ENCODE data around the gene AWAT2.

Gene AWAT2

GRCh38 chrX:70009970-70010369 lies 39.8 kb downstream of the AWAT2 start:
- Histone ChIP-seq H3K79me1 (replicated peaks; ENCODE audit: low read length, poor library complexity, severe bottlenecking) (no peaks in the 10 kb centered on the region), H3K4ac (ENCODE audit: low read depth in 1 of 2, low read length in 2 of 2) (no peak overlapping the region), H3K27ac (ENCODE audit: low read length, poor library complexity, severe bottlenecking) (no peak overlapping the region), H2BK120ac (ENCODE audit: low read depth, low read length) (no peak overlapping the region), H3K4me3 (ENCODE audit: insufficient read depth in 1 of 2, low read depth in 1 of 2, low read length in 2 of 2) (no peak overlapping the region), H3K27me3 (ENCODE audit: control insufficient read depth in 1 of 2, insufficient read depth in 1 of 2, low read length in 2 of 2) (peaks cover 0 to 38% of the 10 kb centered on the region in 2 experiments), H3K9ac (ENCODE audit: low read length) (no peak overlapping the region), H3K4me2 (ENCODE audit: low read length, poor library complexity, severe bottlenecking) (no peak overlapping the region), H3K23ac (ENCODE audit: low read length in 2 of 2) (no peak overlapping the region), H3K9me3 (ENCODE audit: control insufficient read depth, low read length) (no peaks in the 10 kb centered on the region), H2AFZ (ENCODE audit: low read depth, low read length) (no peak overlapping the region), H2BK12ac (ENCODE audit: low read length in 2 of 2) (no peak overlapping the region), H4K91ac (ENCODE audit: low read length) (no peak overlapping the region), H2BK5ac (ENCODE audit: low read depth, low read length, poor library complexity, severe bottlenecking) (no peak overlapping the region), H3K4me1 (ENCODE audit: control insufficient read depth, insufficient read depth, low read depth, low read length) (no peaks in the 10 kb centered on the region), H2AK5ac (ENCODE audit: low read length, severe bottlenecking) (no peak overlapping the region), H2BK15ac (ENCODE audit: low read depth, poor library complexity, severe bottlenecking) (no peak overlapping the region), H4K8ac (ENCODE audit: low read length) (no peak overlapping the region), H3K36me3 (ENCODE audit: control insufficient read depth in 1 of 2, insufficient read depth in 2 of 2, low read depth in 1 of 2, low read length in 2 of 2) (no peaks in the 10 kb centered on the region), H3K14ac (ENCODE audit: low read length in 2 of 2) (no peak overlapping the region), H3K18ac (ENCODE audit: low read depth in 1 of 2, low read length in 2 of 2) (no peak overlapping the region)
- DNase-seq = no peak
- no CpG with 5 or more reads among the region's 2 CpGs for WGBS

GRCh38 chrX:70009049-70009448 lies 40.7 kb downstream of the AWAT2 start:
- Histone ChIP-seq H3K36me3 (ENCODE audit: control insufficient read depth in 1 of 2, insufficient read depth in 2 of 2, low read depth in 1 of 2, low read length in 2 of 2) (no peaks in the 10 kb centered on the region), H2BK12ac (ENCODE audit: low read length in 2 of 2) (no peak overlapping the region), H2AFZ (ENCODE audit: low read depth, low read length) (no peak overlapping the region), H3K4me2 (ENCODE audit: low read length, poor library complexity, severe bottlenecking) (no peak overlapping the region), H3K79me1 (replicated peaks; ENCODE audit: low read length, poor library complexity, severe bottlenecking) (no peaks in the 10 kb centered on the region), H2AK5ac (ENCODE audit: low read length, severe bottlenecking) (no peak overlapping the region), H3K18ac (ENCODE audit: low read depth in 1 of 2, low read length in 2 of 2) (no peak overlapping the region), H3K23ac (ENCODE audit: low read length in 2 of 2) (no peak overlapping the region), H3K9me3 (ENCODE audit: control insufficient read depth, low read length) (no peaks in the 10 kb centered on the region), H3K4me3 (ENCODE audit: insufficient read depth in 1 of 2, low read depth in 1 of 2, low read length in 2 of 2) (no peak overlapping the region), H2BK15ac (ENCODE audit: low read depth, poor library complexity, severe bottlenecking) (no peak overlapping the region), H3K9ac (ENCODE audit: low read length) (no peak overlapping the region), H3K27me3 (ENCODE audit: control insufficient read depth in 1 of 2, insufficient read depth in 1 of 2, low read length in 2 of 2) (peaks cover 0 to 30% of the 10 kb centered on the region in 2 experiments), H4K8ac (ENCODE audit: low read length) (no peak overlapping the region), H3K14ac (ENCODE audit: low read length in 2 of 2) (no peak overlapping the region), H3K27ac (ENCODE audit: low read length, poor library complexity, severe bottlenecking) (no peak overlapping the region), H3K4me1 (ENCODE audit: control insufficient read depth, insufficient read depth, low read depth, low read length) (no peaks in the 10 kb centered on the region), H2BK120ac (ENCODE audit: low read depth, low read length) (no peak overlapping the region), H2BK5ac (ENCODE audit: low read depth, low read length, poor library complexity, severe bottlenecking) (no peak overlapping the region), H3K4ac (ENCODE audit: low read depth in 1 of 2, low read length in 2 of 2) (no peak overlapping the region), H4K91ac (ENCODE audit: low read length) (no peak overlapping the region)
- no peak for DNase-seq

- no peak for DNase-seq
- H3K36me3 ChIP-seq (ENCODE audit: control insufficient read depth in 1 of 2, insufficient read depth in 2 of 2, low read depth in 1 of 2, low read length in 2 of 2) = no peaks in the 10 kb centered on the region
- H2BK5ac ChIP-seq (ENCODE audit: low read depth, low read length, poor library complexity, severe bottlenecking) = no peak overlapping the region
- no peak overlapping the region for H2BK12ac ChIP-seq (ENCODE audit: low read length in 2 of 2)
- no peak overlapping the region for H3K4ac ChIP-seq (ENCODE audit: low read depth in 1 of 2, low read length in 2 of 2)
- no peak overlapping the region for H3K9ac ChIP-seq (ENCODE audit: low read length)
- peaks cover 0 to 25% of the 10 kb centered on the region in 2 experiments for H3K27me3 ChIP-seq (ENCODE audit: control insufficient read depth in 1 of 2, insufficient read depth in 1 of 2, low read length in 2 of 2)
- no peaks in the 10 kb centered on the region for H3K4me1 ChIP-seq (ENCODE audit: control insufficient read depth, insufficient read depth, low read depth, low read length)
- H2BK120ac ChIP-seq (ENCODE audit: low read depth, low read length) = no peak overlapping the region
- no peak overlapping the region for H3K18ac ChIP-seq (ENCODE audit: low read depth in 1 of 2, low read length in 2 of 2)
- no peaks in the 10 kb centered on the region for H3K79me1 ChIP-seq (replicated peaks; ENCODE audit: low read length, poor library complexity, severe bottlenecking)
- H2AFZ ChIP-seq (ENCODE audit: low read depth, low read length) = no peak overlapping the region
- H3K9me3 ChIP-seq (ENCODE audit: control insufficient read depth, low read length) = no peaks in the 10 kb centered on the region
- no peak overlapping the region for H4K8ac ChIP-seq (ENCODE audit: low read length)
- H3K27ac ChIP-seq (ENCODE audit: low read length, poor library complexity, severe bottlenecking) = no peak overlapping the region
- H4K91ac ChIP-seq (ENCODE audit: low read length) = no peak overlapping the region
- H3K14ac ChIP-seq (ENCODE audit: low read length in 2 of 2) = no peak overlapping the region
- no peak overlapping the region for H2BK15ac ChIP-seq (ENCODE audit: low read depth, poor library complexity, severe bottlenecking)
- H3K23ac ChIP-seq (ENCODE audit: low read length in 2 of 2) = no peak overlapping the region
- no peak overlapping the region for H3K4me3 ChIP-seq (ENCODE audit: insufficient read depth in 1 of 2, low read depth in 1 of 2, low read length in 2 of 2)
- no peak overlapping the region for H3K4me2 ChIP-seq (ENCODE audit: low read length, poor library complexity, severe bottlenecking)
- H2AK5ac ChIP-seq (ENCODE audit: low read length, severe bottlenecking) = no peak overlapping the region
These were observed 41.8 kb downstream of the AWAT2 start for GRCh38 chrX:70007946-70008345.

GRCh38 chrX:70001708-70002341 lies 47.9 kb downstream of the AWAT2 start:
- no peak overlapping the region for H2AFZ ChIP-seq (ENCODE audit: low read depth, low read length)
- H3K18ac ChIP-seq (ENCODE audit: low read depth in 1 of 2, low read length in 2 of 2) = no peak overlapping the region
- peaks cover 0 to 28% of the 10 kb centered on the region in 2 experiments for H3K27me3 ChIP-seq (ENCODE audit: control insufficient read depth in 1 of 2, insufficient read depth in 1 of 2, low read length in 2 of 2)
- no peak overlapping the region for H3K27ac ChIP-seq (ENCODE audit: low read length, poor library complexity, severe bottlenecking)
- H3K79me1 ChIP-seq (replicated peaks; ENCODE audit: low read length, poor library complexity, severe bottlenecking) = no peaks in the 10 kb centered on the region
- H3K9me3 ChIP-seq (ENCODE audit: control insufficient read depth, low read length) = no peaks in the 10 kb centered on the region
- no peak overlapping the region for H3K4ac ChIP-seq (ENCODE audit: low read depth in 1 of 2, low read length in 2 of 2)
- H3K36me3 ChIP-seq (ENCODE audit: control insufficient read depth in 1 of 2, insufficient read depth in 2 of 2, low read depth in 1 of 2, low read length in 2 of 2) = no peaks in the 10 kb centered on the region
- H2BK12ac ChIP-seq (ENCODE audit: low read length in 2 of 2) = no peak overlapping the region
- no peak overlapping the region for H2BK120ac ChIP-seq (ENCODE audit: low read depth, low read length)
- H3K4me3 ChIP-seq (ENCODE audit: insufficient read depth in 1 of 2, low read depth in 1 of 2, low read length in 2 of 2) = no peak overlapping the region
- H2AK5ac ChIP-seq (ENCODE audit: low read length, severe bottlenecking) = no peak overlapping the region
- H3K4me1 ChIP-seq (ENCODE audit: control insufficient read depth, insufficient read depth, low read depth, low read length) = no peaks in the 10 kb centered on the region
- WGBS = 98% methylated on average over 3 of the region's 3 CpGs
- no peak for DNase-seq
- H2BK5ac ChIP-seq (ENCODE audit: low read depth, low read length, poor library complexity, severe bottlenecking) = no peak overlapping the region
- H3K9ac ChIP-seq (ENCODE audit: low read length) = no peak overlapping the region
- no peak overlapping the region for H3K23ac ChIP-seq (ENCODE audit: low read length in 2 of 2)
- no peak overlapping the region for H2BK15ac ChIP-seq (ENCODE audit: low read depth, poor library complexity, severe bottlenecking)
- H4K91ac ChIP-seq (ENCODE audit: low read length) = no peak overlapping the region
- no peak overlapping the region for H3K14ac ChIP-seq (ENCODE audit: low read length in 2 of 2)
- H4K8ac ChIP-seq (ENCODE audit: low read length) = no peak overlapping the region
- no peak overlapping the region for H3K4me2 ChIP-seq (ENCODE audit: low read length, poor library complexity, severe bottlenecking)

Measured in mesenchymal stem cell (in vitro differentiated cells and primary cell).